H9 (cell line): ENCODE results near the gene CAMTA1. TPM values are rescaled to one million over a fixed set of nuclear protein-coding genes. Genes with fewer than 3 reads are reported as not detected.

Source experiments
- DNase-seq: peaks from one replicate; pipeline ENCODE4 v3.0.0-alpha.2; 2017
- H2AFZ ChIP-seq: one replicate; pipeline ENCODE4 v1.6.1; 2013; ENCODE audit warnings: mild to moderate bottlenecking, low read length, control low read depth, moderate library complexity
- H2AK5ac ChIP-seq: 2 replicates; pipeline ENCODE4 v1.6.1; 2013; ENCODE audit warnings: low read length, control low read depth, mixed read lengths; ENCODE audit not compliant: insufficient read length
- H2BK120ac ChIP-seq: one replicate; pipeline ENCODE4 v1.6.1; 2013; ENCODE audit warnings: low read depth, mild to moderate bottlenecking, low read length, control low read depth, inconsistent platforms; ENCODE audit not compliant: poor library complexity, severe bottlenecking
- H2BK12ac ChIP-seq: 2 replicates; pipeline ENCODE4 v1.6.1; 2013; ENCODE audit warnings: low read length, control low read depth, mixed read lengths, low read depth; ENCODE audit not compliant: insufficient read length
- H2BK15ac ChIP-seq: 2 replicates; pipeline ENCODE4 v1.6.1; 2013; ENCODE audit warnings: low read depth, low read length, control low read depth
- H2BK20ac ChIP-seq: one replicate; pipeline ENCODE4 v1.6.1; 2013; ENCODE audit warnings: low read depth, mild to moderate bottlenecking, low read length, control low read depth, inconsistent platforms; ENCODE audit not compliant: poor library complexity, severe bottlenecking
- H2BK5ac ChIP-seq: 2 replicates; pipeline ENCODE4 v1.6.1; 2013; ENCODE audit warnings: low read length, control low read depth, mixed read lengths; ENCODE audit not compliant: insufficient read length
- H3K14ac ChIP-seq: 2 replicates; pipeline ENCODE4 v1.6.1; 2013; ENCODE audit warnings: low read length, control low read depth; ENCODE audit not compliant: insufficient read depth
- H3K18ac ChIP-seq: 2 replicates; pipeline ENCODE4 v1.6.1; 2013; ENCODE audit warnings: low read depth, mild to moderate bottlenecking, mixed read lengths, low read length, control low read depth; ENCODE audit not compliant: insufficient read length
- H3K23ac ChIP-seq: 2 replicates; pipeline ENCODE4 v1.6.1; 2013; ENCODE audit warnings: low read length, control low read depth, mixed read lengths, low read depth; ENCODE audit not compliant: insufficient read length
- H3K23me2 ChIP-seq: 2 replicates; pipeline ENCODE4 v1.6.1; 2013; ENCODE audit warnings: low read depth, mild to moderate bottlenecking, mixed read lengths, low read length, control low read depth; ENCODE audit not compliant: insufficient read length, poor library complexity, severe bottlenecking
- H3K27ac ChIP-seq: 2 replicates; pipeline ENCODE4 v1.5.1; 2013; ENCODE audit warnings: low read length, control low read depth, mixed read lengths, low read depth; ENCODE audit not compliant: insufficient read length
- H3K27me3 ChIP-seq: 2 replicates; pipeline ENCODE4 v1.6.1; 2013; ENCODE audit warnings: low read length, control low read depth, inconsistent platforms; ENCODE audit not compliant: insufficient read depth
- H3K4ac ChIP-seq: 2 replicates; pipeline ENCODE4 v1.6.1; 2013; ENCODE audit warnings: low read depth, mild to moderate bottlenecking, control low read depth, inconsistent platforms, low read length, moderate library complexity
- H3K4me1 ChIP-seq: 2 replicates; pipeline ENCODE4 v1.6.1; 2013; ENCODE audit warnings: low read length, control low read depth, inconsistent platforms; ENCODE audit not compliant: insufficient read depth
- H3K4me2 ChIP-seq: 2 replicates; pipeline ENCODE4 v1.6.1; 2013; ENCODE audit warnings: low read length, control low read depth, mixed read lengths; ENCODE audit not compliant: insufficient read length, insufficient read depth
- H3K56ac ChIP-seq: 2 replicates; pipeline ENCODE4 v1.6.1; 2013; ENCODE audit warnings: low read depth, mild to moderate bottlenecking, mixed read lengths, low read length, control low read depth; ENCODE audit not compliant: insufficient read length
- H3K79me1 ChIP-seq: 2 replicates; pipeline ENCODE4 v1.6.1; 2013; ENCODE audit warnings: low read depth, mild to moderate bottlenecking, moderate library complexity, low read length, control low read depth, inconsistent platforms; ENCODE audit not compliant: insufficient read depth, poor library complexity, severe bottlenecking
- H3K79me2 ChIP-seq: 2 replicates; pipeline ENCODE4 v1.6.1; 2013; ENCODE audit warnings: low read length, control low read depth, inconsistent platforms; ENCODE audit not compliant: insufficient read depth
- H3K9ac ChIP-seq: 2 replicates; pipeline ENCODE4 v1.6.1; 2013; ENCODE audit warnings: low read length, control low read depth, mixed read lengths; ENCODE audit not compliant: insufficient read length; ENCODE audit errors: extremely low read depth
- H3K9me3 ChIP-seq: one replicate; pipeline ENCODE4 v1.6.1; 2013; ENCODE audit warnings: low read depth, low read length, inconsistent platforms; ENCODE audit not compliant: control insufficient read depth
- H3T11ph ChIP-seq: one replicate; pipeline ENCODE4 v1.6.1; 2013; ENCODE audit warnings: mild to moderate bottlenecking, low read length, control low read depth, inconsistent platforms
- H4K20me1 ChIP-seq: one replicate; pipeline ENCODE4 v1.6.1; 2013; ENCODE audit not compliant: control insufficient read depth, insufficient read length, insufficient read depth
- H4K5ac ChIP-seq: 2 replicates; pipeline ENCODE4 v1.6.1; 2013; ENCODE audit warnings: low read depth, mild to moderate bottlenecking, mixed read lengths, low read length, control low read depth; ENCODE audit not compliant: insufficient read length
- H4K8ac ChIP-seq: replicated peaks from 2 replicates; pipeline ENCODE4 v1.6.1; 2013; ENCODE audit warnings: low read length, control low read depth, mixed read lengths, low read depth; ENCODE audit not compliant: insufficient read length
- H4K91ac ChIP-seq: 2 replicates; pipeline ENCODE4 v1.6.1; 2013; ENCODE audit warnings: low read depth, mild to moderate bottlenecking, moderate library complexity, mixed read lengths, low read length, control low read depth; ENCODE audit not compliant: insufficient read length
- H3K27ac Mint-ChIP-seq, 3 experiments: 2 replicates in 2 of 3; 3 replicates in 1 of 3; pipeline ENCODE4 v1.8.0; 2020 to 2021; ENCODE audit warnings: mixed read lengths in 3 of 3, mild to moderate bottlenecking in 1 of 3, moderate library complexity in 1 of 3
- H3K27me3 Mint-ChIP-seq: 2 replicates; pipeline ENCODE4 v1.8.0; 2021; ENCODE audit warnings: low read depth, mild to moderate bottlenecking, moderate library complexity, mixed read lengths
- H3K36me3 Mint-ChIP-seq, 3 experiments: 2 replicates in 2 of 3; 3 replicates in 1 of 3; pipeline ENCODE4 v1.8.0; 2020 to 2021; ENCODE audit warnings: low read depth in 3 of 3, mixed read lengths in 3 of 3; ENCODE audit not compliant: insufficient read depth in 1 of 3
- H3K4me1 Mint-ChIP-seq, 2 experiments: 2 replicates each; pipeline ENCODE4 v1.8.0; 2020; ENCODE audit warnings: mixed read lengths in 2 of 2
- H3K4me3 Mint-ChIP-seq, 2 experiments: 2 replicates in 1 of 2; 3 replicates in 1 of 2; pipeline ENCODE4 v1.8.0; 2020 to 2021; ENCODE audit warnings: mild to moderate bottlenecking in 2 of 2, mixed read lengths in 2 of 2, moderate library complexity in 1 of 2
- H3K9me3 Mint-ChIP-seq, 2 experiments: 2 replicates in 1 of 2; 3 replicates in 1 of 2; pipeline ENCODE4 v1.8.0; 2020; ENCODE audit warnings: mild to moderate bottlenecking in 2 of 2, mixed read lengths in 2 of 2, moderate library complexity in 1 of 2
- CTCF ChIP-seq: fragments of 200-600 bp; sonication (generic); conservative IDR thresholded peaks from 3 replicates; pipeline ENCODE4 v1.8.0; 2021; ENCODE audit warnings: antibody characterized with exemption, mild to moderate bottlenecking
- WGBS: extraction: QIAGEN DNeasy Blood & Tissue Kit; methylation state at CpG from one replicate; pipeline ENCODE4 v1.1.7; 2013; ENCODE audit warnings: missing lambda C conversion rate, low lambda C conversion rate, mixed read lengths; ENCODE audit not compliant: insufficient read length; ENCODE audit errors: extremely low coverage; 5-methylcytosine and 5-hydroxymethylcytosine counted together
- total RNA-seq: library from RNA; stranded (reverse); gene quantifications from 2 replicates; pipeline ENCODE4 v1.2.1, GENCODE V29; 2021

The CAMTA1 gene
- total RNA-seq, 1 experiment from 2014 or later: 115 TPM

- H3K36me3 Mint-ChIP-seq: no peaks in the 10 kb centered on the region
- H2BK15ac ChIP-seq: no peak overlapping the region
- no peak overlapping the region for H3K4me3 Mint-ChIP-seq
- no peak overlapping the region for H2BK12ac ChIP-seq
- no peak overlapping the region for H3K4me2 ChIP-seq
- no peak overlapping the region for H3K9ac ChIP-seq
- peaks cover 1% of the 10 kb centered on the region for H3K27me3 Mint-ChIP-seq
- no peak overlapping the region for H2BK120ac ChIP-seq
- WGBS: no CpG with 5 or more reads among the region's 6 CpGs
- H2BK5ac ChIP-seq: no peak overlapping the region
- peaks cover 24 to 30% of the 10 kb centered on the region in 2 experiments for H3K4me1 Mint-ChIP-seq
- TF ChIP-seq CTCF: no peak
- no peak overlapping the region for H3K27ac Mint-ChIP-seq
- H3K9me3 Mint-ChIP-seq: peaks cover 0 to 3% of the 10 kb centered on the region in 2 experiments; a peak in 1 of 5 replicates
- H2BK20ac ChIP-seq: no peak overlapping the region
- H3K4ac ChIP-seq: no peak overlapping the region
- H2AFZ ChIP-seq: no peak overlapping the region
- H4K8ac ChIP-seq: no peak overlapping the region
- no peak overlapping the region for H3K18ac ChIP-seq
- no peak overlapping the region for H3K27ac ChIP-seq
- no peaks in the 10 kb centered on the region for H3K79me1 ChIP-seq
- peaks cover 3% of the 10 kb centered on the region; the same call in 1 of the 2 replicates for H3K4me1 ChIP-seq
- no peak for DNase-seq
- no peaks in the 10 kb centered on the region for H3K23me2 ChIP-seq
- H4K5ac ChIP-seq: no peak overlapping the region
- H3K79me2 ChIP-seq: no peaks in the 10 kb centered on the region
- H3K23ac ChIP-seq: no peak overlapping the region
- H3K9me3 ChIP-seq: no peaks in the 10 kb centered on the region
- no peaks in the 10 kb centered on the region for H3K27me3 ChIP-seq
- H3T11ph ChIP-seq: no peak overlapping the region
- no peaks in the 10 kb centered on the region for H4K20me1 ChIP-seq
- H4K91ac ChIP-seq: no peak overlapping the region
- no peak overlapping the region for H3K14ac ChIP-seq
- H3K56ac ChIP-seq: no peak overlapping the region
- no peak overlapping the region for H2AK5ac ChIP-seq
Measured at GRCh38 chr1:6999826-7000225, 214.6 kb downstream of the CAMTA1 start.
